ENCODE measurements around the gene RNF44. TPM values are rescaled to one million over a fixed set of nuclear protein-coding genes. Genes with fewer than 3 reads are reported as not detected.

The RNF44 gene
- total and polyA plus RNA-seq, 2 of the 13 experiments (the other 11 are each of a cell fraction or from before 2014, with no cell fraction given): 9.2 to 16.8 TPM

GRCh38 chr5:176533894-176534611, 3.1 kb downstream of the RNF44 start (continued):
- no peak for TF ChIP-seq CEBPG (CRISPR knock-in tag; IDR thresholded peaks at IDR 0.05)
- 0 out of 2 replicates have a peak, but pooled peaks have one; percentile 24 for TF ChIP-seq ZNF501 (CRISPR knock-in tag; IDR thresholded peaks at IDR 0.05)
- TF ChIP-seq PAF1 (CRISPR knock-in tag; IDR thresholded peaks at IDR 0.05): peak; percentile 36; the same call in 1 of the 2 replicates
- peak; percentile 49; the same call in 1 of the 2 replicates for TF ChIP-seq HNF4A (CRISPR knock-in tag; IDR thresholded peaks at IDR 0.05)
- peak; percentile 66 for TF ChIP-seq RBM22 (optimal IDR thresholded peaks at IDR 0.05; ENCODE audit: low read length)
- TF ChIP-seq, protein P1, sequence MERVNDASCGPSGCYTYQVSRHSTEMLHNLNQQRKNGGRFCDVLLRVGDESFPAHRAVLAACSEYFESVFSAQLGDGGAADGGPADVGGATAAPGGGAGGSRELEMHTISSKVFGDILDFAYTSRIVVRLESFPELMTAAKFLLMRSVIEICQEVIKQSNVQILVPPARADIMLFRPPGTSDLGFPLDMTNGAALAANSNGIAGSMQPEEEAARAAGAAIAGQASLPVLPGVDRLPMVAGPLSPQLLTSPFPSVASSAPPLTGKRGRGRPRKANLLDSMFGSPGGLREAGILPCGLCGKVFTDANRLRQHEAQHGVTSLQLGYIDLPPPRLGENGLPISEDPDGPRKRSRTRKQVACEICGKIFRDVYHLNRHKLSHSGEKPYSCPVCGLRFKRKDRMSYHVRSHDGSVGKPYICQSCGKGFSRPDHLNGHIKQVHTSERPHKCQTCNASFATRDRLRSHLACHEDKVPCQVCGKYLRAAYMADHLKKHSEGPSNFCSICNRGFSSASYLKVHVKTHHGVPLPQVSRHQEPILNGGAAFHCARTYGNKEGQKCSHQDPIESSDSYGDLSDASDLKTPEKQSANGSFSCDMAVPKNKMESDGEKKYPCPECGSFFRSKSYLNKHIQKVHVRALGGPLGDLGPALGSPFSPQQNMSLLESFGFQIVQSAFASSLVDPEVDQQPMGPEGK (CRISPR knock-in tag; IDR thresholded peaks at IDR 0.05): 0 out of 2 replicates have a peak, but pooled peaks have one; percentile 21
- 0 out of 2 replicates have a peak, but pooled peaks have one; percentile 75 for TF ChIP-seq ZC3H4 (CRISPR knock-in tag; IDR thresholded peaks at IDR 0.05; ENCODE audit: borderline replicate concordance)
- no peak for TF ChIP-seq ZIK1 (CRISPR knock-in tag; IDR thresholded peaks at IDR 0.05; ENCODE audit: borderline replicate concordance, low read depth)
- peak; percentile 60; the same call in 1 of the 2 replicates for TF ChIP-seq NRL (CRISPR knock-in tag; IDR thresholded peaks at IDR 0.05; ENCODE audit: borderline replicate concordance)
- TF ChIP-seq, protein P2, sequence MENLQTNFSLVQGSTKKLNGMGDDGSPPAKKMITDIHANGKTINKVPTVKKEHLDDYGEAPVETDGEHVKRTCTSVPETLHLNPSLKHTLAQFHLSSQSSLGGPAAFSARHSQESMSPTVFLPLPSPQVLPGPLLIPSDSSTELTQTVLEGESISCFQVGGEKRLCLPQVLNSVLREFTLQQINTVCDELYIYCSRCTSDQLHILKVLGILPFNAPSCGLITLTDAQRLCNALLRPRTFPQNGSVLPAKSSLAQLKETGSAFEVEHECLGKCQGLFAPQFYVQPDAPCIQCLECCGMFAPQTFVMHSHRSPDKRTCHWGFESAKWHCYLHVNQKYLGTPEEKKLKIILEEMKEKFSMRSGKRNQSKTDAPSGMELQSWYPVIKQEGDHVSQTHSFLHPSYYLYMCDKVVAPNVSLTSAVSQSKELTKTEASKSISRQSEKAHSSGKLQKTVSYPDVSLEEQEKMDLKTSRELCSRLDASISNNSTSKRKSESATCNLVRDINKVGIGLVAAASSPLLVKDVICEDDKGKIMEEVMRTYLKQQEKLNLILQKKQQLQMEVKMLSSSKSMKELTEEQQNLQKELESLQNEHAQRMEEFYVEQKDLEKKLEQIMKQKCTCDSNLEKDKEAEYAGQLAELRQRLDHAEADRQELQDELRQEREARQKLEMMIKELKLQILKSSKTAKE (CRISPR knock-in tag; IDR thresholded peaks at IDR 0.05; ENCODE audit: borderline replicate concordance): peak; percentile 22; the same call in 1 of the 2 replicates
- no peak for TF ChIP-seq HNF4G (IDR thresholded peaks at IDR 0.05; ENCODE audit: borderline replicate concordance, low read depth, low read length)
- 0 out of 2 replicates have a peak, but pooled peaks have one; percentile 40 for TF ChIP-seq HNF4G (CRISPR knock-in tag; IDR thresholded peaks at IDR 0.05; ENCODE audit: borderline replicate concordance, low read depth)
- TF ChIP-seq, protein P3, sequence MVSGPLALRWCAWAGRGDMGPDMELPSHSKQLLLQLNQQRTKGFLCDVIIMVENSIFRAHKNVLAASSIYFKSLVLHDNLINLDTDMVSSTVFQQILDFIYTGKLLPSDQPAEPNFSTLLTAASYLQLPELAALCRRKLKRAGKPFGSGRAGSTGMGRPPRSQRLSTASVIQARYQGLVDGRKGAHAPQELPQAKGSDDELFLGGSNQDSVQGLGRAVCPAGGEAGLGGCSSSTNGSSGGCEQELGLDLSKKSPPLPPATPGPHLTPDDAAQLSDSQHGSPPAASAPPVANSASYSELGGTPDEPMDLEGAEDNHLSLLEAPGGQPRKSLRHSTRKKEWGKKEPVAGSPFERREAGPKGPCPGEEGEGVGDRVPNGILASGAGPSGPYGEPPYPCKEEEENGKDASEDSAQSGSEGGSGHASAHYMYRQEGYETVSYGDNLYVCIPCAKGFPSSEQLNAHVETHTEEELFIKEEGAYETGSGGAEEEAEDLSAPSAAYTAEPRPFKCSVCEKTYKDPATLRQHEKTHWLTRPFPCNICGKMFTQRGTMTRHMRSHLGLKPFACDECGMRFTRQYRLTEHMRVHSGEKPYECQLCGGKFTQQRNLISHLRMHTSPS (CRISPR knock-in tag; IDR thresholded peaks at IDR 0.05; ENCODE audit: low read depth): peak; percentile 81
- TF ChIP-seq ZNF564 (CRISPR knock-in tag; IDR thresholded peaks at IDR 0.05): 0 out of 2 replicates have a peak, but pooled peaks have one; percentile 27
- no peak for TF ChIP-seq MAF1 (CRISPR knock-in tag; IDR thresholded peaks at IDR 0.05; ENCODE audit: borderline replicate concordance)
- peak; percentile 55; the same call in 1 of the 2 replicates for TF ChIP-seq GATAD2A (CRISPR knock-in tag; IDR thresholded peaks at IDR 0.05)
- no peak for TF ChIP-seq CENPT (CRISPR knock-in tag; IDR thresholded peaks at IDR 0.05; ENCODE audit: low read depth)
- TF ChIP-seq HDAC1 (CRISPR knock-in tag; IDR thresholded peaks at IDR 0.05): peak; percentile 47; the same call in 1 of the 2 replicates
- TF ChIP-seq, protein P4, sequence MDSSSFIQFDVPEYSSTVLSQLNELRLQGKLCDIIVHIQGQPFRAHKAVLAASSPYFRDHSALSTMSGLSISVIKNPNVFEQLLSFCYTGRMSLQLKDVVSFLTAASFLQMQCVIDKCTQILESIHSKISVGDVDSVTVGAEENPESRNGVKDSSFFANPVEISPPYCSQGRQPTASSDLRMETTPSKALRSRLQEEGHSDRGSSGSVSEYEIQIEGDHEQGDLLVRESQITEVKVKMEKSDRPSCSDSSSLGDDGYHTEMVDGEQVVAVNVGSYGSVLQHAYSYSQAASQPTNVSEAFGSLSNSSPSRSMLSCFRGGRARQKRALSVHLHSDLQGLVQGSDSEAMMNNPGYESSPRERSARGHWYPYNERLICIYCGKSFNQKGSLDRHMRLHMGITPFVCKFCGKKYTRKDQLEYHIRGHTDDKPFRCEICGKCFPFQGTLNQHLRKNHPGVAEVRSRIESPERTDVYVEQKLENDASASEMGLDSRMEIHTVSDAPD (CRISPR knock-in tag; IDR thresholded peaks at IDR 0.05): peak; percentile 44; the same call in 1 of the 2 replicates
- TF ChIP-seq FOXA1 (IDR thresholded peaks at IDR 0.05): no peak
- TF ChIP-seq FOXA1 (CRISPR knock-in tag; IDR thresholded peaks at IDR 0.05): peak; percentile 78

Measured in HepG2 (cell line).